SK-N-SH (cell line): ENCODE data around the gene PARVA. TPM values are rescaled to one million over a fixed set of nuclear protein-coding genes. Genes with fewer than 3 reads are reported as not detected.

Experiments
- CTCF ChIA-PET: fragments of 300-600, 350-600 bp; formaldehyde crosslinking; extraction: SDS; loops from one replicate; lab custom pipeline; 2021; lab: Yijun Ruan, JAX
- POLR2A ChIA-PET: fragments of 350-600 bp; sonication (Branson Sonifier 250); formaldehyde crosslinking; extraction: SDS; loops from one replicate; lab custom pipeline; 2020; ENCODE audit warnings: antibody characterized with exemption, inconsistent platforms; lab: Yijun Ruan, JAX
- DNase-seq: peaks from one replicate; pipeline ENCODE4 v3.0.0; 2012
- H2AFZ ChIP-seq: fragments of 200-600 bp; sonication (generic); 2 replicates; pipeline ENCODE4 v1.8.1; 2016; ENCODE audit warnings: antibody characterized with exemption, mild to moderate bottlenecking, low read depth
- H3F3A ChIP-seq: fragments of 200-600 bp; sonication (generic); replicated peaks from 2 replicates; pipeline ENCODE3; 2016; ENCODE audit warnings: antibody characterized with exemption, mild to moderate bottlenecking; ENCODE audit not compliant: insufficient read depth
- H3K27ac ChIP-seq, 2 experiments: fragments of 200-500 bp in 1 of 2; fragments of 200-600 bp in 1 of 2; sonication (Bioruptor generic) in 1 of 2; sonication (generic), shearing (Covaris generic) in 1 of 2; 2 replicates each; pipeline versions ENCODE4 v1.5.1 to v1.6.1; 2014 to 2016; ENCODE audit warnings: low read depth in 2 of 2, inconsistent platforms in 1 of 2, low read length in 1 of 2, mild to moderate bottlenecking in 1 of 2, mixed read lengths in 1 of 2
- H3K27me3 ChIP-seq: fragments of 200-600 bp; sonication (generic), shearing (Covaris generic); 2 replicates; pipeline ENCODE4 v1.6.1; 2016; ENCODE audit warnings: mixed run types; ENCODE audit not compliant: insufficient read depth
- H3K36me3 ChIP-seq, 2 experiments: fragments of 200-500 bp in 1 of 2; fragments of 200-600 bp in 1 of 2; sonication (Bioruptor generic) in 1 of 2; sonication (generic) in 1 of 2; replicated peaks in 1 of 2; 2 replicates each; pipeline versions ENCODE3 to v1.5.1; 2014 to 2016; ENCODE audit warnings: low read length in 1 of 2, mild to moderate bottlenecking in 1 of 2; ENCODE audit not compliant: insufficient read depth in 2 of 2, control insufficient read depth in 1 of 2
- H3K4me1 ChIP-seq, 2 experiments: fragments of 200-500 bp in 1 of 2; fragments of 200-600 bp in 1 of 2; sonication (Bioruptor generic) in 1 of 2; sonication (generic), shearing (Covaris generic) in 1 of 2; 2 replicates each; pipeline versions ENCODE4 v1.5.1 to v1.6.1; 2014 to 2016; ENCODE audit warnings: low read depth in 1 of 2, low read length in 1 of 2, mixed run types in 1 of 2; ENCODE audit not compliant: insufficient read depth in 2 of 2, control insufficient read depth in 1 of 2
- H3K4me2 ChIP-seq: fragments of 200-600 bp; sonication (generic), shearing (Covaris generic); 2 replicates; pipeline ENCODE4 v1.6.1; 2017; ENCODE audit warnings: mixed run types
- H3K4me3 ChIP-seq, 2 experiments: fragments of 200-500 bp in 1 of 2; fragments of 200-600 bp in 1 of 2; sonication (Bioruptor generic) in 1 of 2; sonication (generic), shearing (Covaris generic) in 1 of 2; 2 replicates each; pipeline versions ENCODE4 v1.5.1 to v1.8.1; 2014 to 2016; ENCODE audit warnings: low read depth in 2 of 2, inconsistent platforms in 1 of 2, low read length in 1 of 2, mild to moderate bottlenecking in 1 of 2, mixed read lengths in 1 of 2, moderate library complexity in 1 of 2
- H3K79me2 ChIP-seq: fragments of 200-600 bp; sonication (generic); 2 replicates; pipeline ENCODE4 v1.8.1; 2017; ENCODE audit warnings: mild to moderate bottlenecking; ENCODE audit not compliant: insufficient read depth
- H3K9ac ChIP-seq: fragments of 200-600 bp; sonication (generic); 2 replicates; pipeline ENCODE4 v1.6.1; 2017; ENCODE audit warnings: mixed run types
- H3K9me2 ChIP-seq: fragments of 200-600 bp; sonication (generic); 2 replicates; pipeline ENCODE4 v1.6.1; 2017; ENCODE audit warnings: mixed run types
- H3K9me3 ChIP-seq: fragments of 200-600 bp; sonication (generic); 2 replicates; pipeline ENCODE4 v1.6.1; 2017; ENCODE audit warnings: mixed run types, mild to moderate bottlenecking, moderate library complexity
- H4K20me1 ChIP-seq: fragments of 200-600 bp; sonication (generic); 2 replicates; pipeline ENCODE4 v1.6.1; 2017; ENCODE audit warnings: mild to moderate bottlenecking, mixed run types; ENCODE audit not compliant: insufficient read depth
- CHD2 ChIP-seq: fragments of 150-350 bp; IDR thresholded peaks from 2 replicates; pipeline ENCODE4 v1.6.1; 2018; ENCODE audit warnings: low read length; ENCODE audit not compliant: partially characterized antibody
- ELF1 ChIP-seq: IDR thresholded peaks from 2 replicates; pipeline ENCODE4 v1.4.0; 2012
- EP300 ChIP-seq, 2 experiments: IDR thresholded peaks; 2 replicates each; pipeline versions ENCODE4 v1.4.0 to v1.6.1; 2012; ENCODE audit warnings: borderline replicate concordance in 1 of 2, low read depth in 1 of 2, low read length in 1 of 2
- EZH2phosphoT487 ChIP-seq: fragments of 200-600 bp; sonication (generic); IDR thresholded peaks from 2 replicates; pipeline ENCODE4 v1.6.1; 2017; ENCODE audit warnings: low read depth, mixed run types, mild to moderate bottlenecking, antibody characterized with exemption, moderate library complexity, borderline replicate concordance
- GABPA ChIP-seq: IDR thresholded peaks from 2 replicates; pipeline ENCODE4 v1.4.0; 2012; ENCODE audit warnings: low read depth, mild to moderate bottlenecking
- JUND ChIP-seq: IDR thresholded peaks from 2 replicates; pipeline ENCODE4 v1.4.0; 2012
- MAX ChIP-seq: IDR thresholded peaks from 2 replicates; pipeline ENCODE4 v1.4.0; 2012; ENCODE audit warnings: low read depth
- MEF2A ChIP-seq: IDR thresholded peaks from 2 replicates; pipeline ENCODE4 v1.4.0; 2012; ENCODE audit warnings: low read depth, borderline replicate concordance
- NRF1 ChIP-seq: IDR thresholded peaks from 2 replicates; pipeline ENCODE4 v1.6.1; 2012; ENCODE audit warnings: low read depth, mild to moderate bottlenecking, low read length
- PBX3 ChIP-seq: IDR thresholded peaks from 2 replicates; pipeline ENCODE4; 2012
- REST ChIP-seq: IDR thresholded peaks from 2 replicates; pipeline ENCODE4 v1.6.1; 2012; ENCODE audit warnings: mild to moderate bottlenecking, low read depth, low read length, moderate library complexity
- RXRA ChIP-seq: IDR thresholded peaks from 2 replicates; pipeline ENCODE4 v1.4.0; 2012; ENCODE audit warnings: low read depth, mild to moderate bottlenecking, borderline replicate concordance
- USF2 ChIP-seq: fragments of 150-350 bp; IDR thresholded peaks from 2 replicates; pipeline ENCODE4 v1.6.1; 2017; ENCODE audit warnings: antibody characterized with exemption, low read length, low read depth, borderline replicate concordance
- WGBS: methylation state at CpG from one replicate; pipeline ENCODE4 v1.1.6; 2017; ENCODE audit warnings: low lambda C conversion rate; 5-methylcytosine and 5-hydroxymethylcytosine counted together
- polyA plus RNA-seq, 3 experiments: library from polyadenylated mRNA; depleted of rRNA; stranded (reverse); fragments of >200 nt; gene quantifications; 2 replicates each; pipeline ENCODE4 v1.2.3, GENCODE V29; 2012

The PARVA gene
- polyA plus RNA-seq, 1 of the 3 experiments (the other 2 are of a cell fraction), result 27.6 TPM

GRCh38 chr11:12497431-12497830 lies 120.1 kb downstream of the PARVA start:
- CTCF ChIA-PET, result interaction anchor here (1.2 kb wide), 1 partner anchor 63 kb away, joined by 3 read pairs; no protein-coding TSS in a partner anchor

More at GRCh38 chr11:12497431-12497830, 120.1 kb downstream of the PARVA start:
- no peaks in the 10 kb centered on the region for H3K79me2 ChIP-seq
- no peak overlapping the region for H3K9ac ChIP-seq
- no peak overlapping the region for H2AFZ ChIP-seq
- no peak overlapping the region for H3K27ac ChIP-seq
- no peak overlapping the region for H3K4me3 ChIP-seq
- H3K4me1 ChIP-seq, result peaks cover 0 to 2% of the 10 kb centered on the region in 2 experiments; a peak in 1 of 4 replicates
- TF ChIP-seq NRF1 (no peak), EZH2phosphoT487 (no peak), MAX (no peak), MEF2A (no peak), EP300 (IDR thresholded peaks at IDR 0.05; ENCODE audit: borderline replicate concordance in 1 of 2, low read depth in 1 of 2, low read length in 1 of 2) (no peak), USF2 (no peak), GABPA (no peak), PBX3 (no peak), CHD2 (no peak), JUND (no peak), RXRA (no peak), REST (no peak), ELF1 (no peak)
- no peaks in the 10 kb centered on the region for H4K20me1 ChIP-seq
- H3K9me3 ChIP-seq, result no peaks in the 10 kb centered on the region
- no peak for DNase-seq
- H3K4me2 ChIP-seq, result no peak overlapping the region
- no peaks in the 10 kb centered on the region for H3K27me3 ChIP-seq
- H3F3A ChIP-seq, result peaks cover 10% of the 10 kb centered on the region
- POLR2A ChIA-PET, result no interaction called here
- 93% methylated on average over 7 of the region's 7 CpGs for WGBS
- no peaks in the 10 kb centered on the region for H3K9me2 ChIP-seq
- H3K36me3 ChIP-seq, result peaks cover 11 to 26% of the 10 kb centered on the region in 2 experiments
